Astrocyte of the spinal cord (primary cell): ENCODE results near the gene CLIC1.

Experiments used
- DNase-seq: peaks from one replicate; pipeline ENCODE4 v3.0.0; 2011; ENCODE audit warnings: low read depth, low spot score
- H3K4me3 ChIP-seq: 2 replicates; pipeline ENCODE4 v1.5.1; 2011; ENCODE audit warnings: low read depth, mild to moderate bottlenecking, low read length, moderate library complexity
- in situ Hi-C: cut with HindIII; loops from 2 replicates; pipeline ENCODE4 v1.10.0; 2017; ENCODE audit warnings: low sequenced_read_pairs
- TF ChIP-seq, protein P1 (sequence below): IDR thresholded peaks from 2 replicates; pipeline ENCODE4 v1.5.1; 2012; ENCODE audit warnings: low read depth, mild to moderate bottlenecking, low read length, inconsistent platforms

The CLIC1 gene

GRCh38 chr6:31780507-31781243, 44.3 kb upstream of the CLIC1 start:
- no peak for DNase-seq
- in situ Hi-C loops: no loop called here
- TF ChIP-seq, protein P1, sequence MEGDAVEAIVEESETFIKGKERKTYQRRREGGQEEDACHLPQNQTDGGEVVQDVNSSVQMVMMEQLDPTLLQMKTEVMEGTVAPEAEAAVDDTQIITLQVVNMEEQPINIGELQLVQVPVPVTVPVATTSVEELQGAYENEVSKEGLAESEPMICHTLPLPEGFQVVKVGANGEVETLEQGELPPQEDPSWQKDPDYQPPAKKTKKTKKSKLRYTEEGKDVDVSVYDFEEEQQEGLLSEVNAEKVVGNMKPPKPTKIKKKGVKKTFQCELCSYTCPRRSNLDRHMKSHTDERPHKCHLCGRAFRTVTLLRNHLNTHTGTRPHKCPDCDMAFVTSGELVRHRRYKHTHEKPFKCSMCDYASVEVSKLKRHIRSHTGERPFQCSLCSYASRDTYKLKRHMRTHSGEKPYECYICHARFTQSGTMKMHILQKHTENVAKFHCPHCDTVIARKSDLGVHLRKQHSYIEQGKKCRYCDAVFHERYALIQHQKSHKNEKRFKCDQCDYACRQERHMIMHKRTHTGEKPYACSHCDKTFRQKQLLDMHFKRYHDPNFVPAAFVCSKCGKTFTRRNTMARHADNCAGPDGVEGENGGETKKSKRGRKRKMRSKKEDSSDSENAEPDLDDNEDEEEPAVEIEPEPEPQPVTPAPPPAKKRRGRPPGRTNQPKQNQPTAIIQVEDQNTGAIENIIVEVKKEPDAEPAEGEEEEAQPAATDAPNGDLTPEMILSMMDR: no peak
- no peak overlapping the region for H3K4me3 ChIP-seq

- no peak overlapping the region for H3K4me3 ChIP-seq
- in situ Hi-C loops: no loop called here
Measured at GRCh38 chr6:31779908-31780307, 43.6 kb upstream of the CLIC1 start.

DNA sequence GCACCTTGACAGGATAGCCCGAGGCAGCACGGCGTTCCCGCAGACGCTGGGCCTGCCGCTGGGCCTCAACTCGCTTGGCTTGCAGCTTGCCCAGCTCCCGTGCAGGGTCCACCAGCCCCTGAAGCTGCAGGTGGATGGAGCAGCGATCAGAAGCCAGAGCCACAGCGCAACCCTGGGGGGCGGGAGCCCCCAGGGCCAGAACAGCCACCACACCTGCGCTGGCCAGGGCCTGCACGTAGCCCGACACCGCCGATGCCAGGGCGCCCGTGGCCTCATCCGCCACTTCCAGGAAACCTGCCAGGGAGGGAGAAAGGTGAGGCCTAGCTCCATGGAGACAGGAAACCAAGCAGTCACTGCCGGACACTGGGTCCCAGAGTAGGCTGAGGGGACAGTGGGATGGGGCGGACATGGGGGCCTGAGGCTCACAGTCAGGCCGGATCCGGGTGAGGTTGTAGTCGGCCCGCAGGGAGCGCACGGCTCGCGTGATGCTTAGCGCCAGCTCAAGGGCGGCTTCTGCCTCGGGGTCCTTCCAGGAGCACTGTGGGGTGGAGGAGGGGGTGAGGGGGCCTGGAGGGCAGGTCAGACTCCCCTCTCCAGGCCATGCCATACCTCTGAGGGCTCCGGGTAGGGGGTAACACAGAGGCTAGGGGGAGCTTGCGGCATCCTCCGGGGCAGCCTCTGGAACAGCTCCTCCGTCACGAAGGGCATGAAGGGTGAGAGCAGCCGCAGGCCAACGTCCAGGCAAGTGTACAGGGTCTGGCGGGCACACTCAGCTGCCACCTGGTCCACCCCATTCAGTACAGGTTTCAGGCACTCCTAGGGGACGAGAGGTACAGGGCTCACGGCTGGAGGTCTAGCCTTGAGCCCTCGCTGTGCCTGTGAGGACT, 42.9 kb upstream of the CLIC1 start:
- no peak overlapping the region for H3K4me3 ChIP-seq
- in situ Hi-C loops: no loop called here

More at GRCh38 chr6:31779908-31780307, 43.6 kb upstream of the CLIC1 start:
- DNase-seq: no peak
- TF ChIP-seq, protein P1: no peak

DNA sequence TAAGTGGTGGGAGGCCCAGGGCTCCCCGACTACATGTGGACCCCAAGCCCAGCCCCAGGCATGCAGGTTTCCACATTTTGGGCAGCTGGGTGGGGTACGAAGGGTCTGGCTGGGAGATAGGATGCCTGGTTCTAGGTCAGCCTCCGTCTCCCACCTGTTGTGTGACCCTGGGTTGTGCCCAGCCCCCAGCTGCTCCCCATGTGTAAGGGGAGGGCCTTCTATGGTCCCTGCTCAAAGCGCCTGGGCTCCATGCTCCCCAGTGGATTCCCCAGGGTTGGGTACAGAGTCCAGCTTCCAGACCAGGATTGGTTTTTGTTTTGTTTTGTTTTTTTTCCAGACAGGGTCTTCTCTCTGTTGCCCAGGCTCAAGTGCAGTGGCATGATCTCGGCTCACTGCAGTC, 41.9 kb upstream of the CLIC1 start:
- in situ Hi-C loops: no loop called here
- no peak overlapping the region for H3K4me3 ChIP-seq
- no peak for DNase-seq
- TF ChIP-seq, protein P1: no peak

More for the DNA sequence above, 42.9 kb upstream of the CLIC1 start:
- DNase-seq: no peak
- TF ChIP-seq, protein P1: no peak

GRCh38 chr6:31777667-31778050, 41.3 kb upstream of the CLIC1 start:
- no peak overlapping the region for H3K4me3 ChIP-seq
- no peak for DNase-seq
- in situ Hi-C loops: no loop called here
- TF ChIP-seq, protein P1: no peak

GRCh38 chr6:31776989-31777666, 40.8 kb upstream of the CLIC1 start, which contains the start of gene VWA7:
Gene VWA7 (minus strand): TSS chr6:31777328. CDS start chr6:31776779, 549 bp downstream.
- TF ChIP-seq, protein P1: no peak
- H3K4me3 ChIP-seq: no peak within 1 kb of the TSS
- in situ Hi-C loops: no loop called here
- peak; percentile 65 for DNase-seq
